ENCODE measurements around the gene NOS1AP.

The NOS1AP gene

GRCh38 chr1:162089748-162090147, 20.3 kb downstream of the NOS1AP start:
- Histone ChIP-seq H3K4me1 (ENCODE audit: insufficient read depth, low read length) (peaks cover 29% of the 10 kb centered on the region), H3K27me3 (ENCODE audit: insufficient read depth, low read length) (peaks cover 7% of the 10 kb centered on the region; the same call in 1 of the 2 replicates), H3K4me3 (ENCODE audit: low read length) (no peak overlapping the region), H3K27ac (ENCODE audit: low read depth, low read length) (no peak overlapping the region), H3K9me3 (ENCODE audit: insufficient read depth, low read depth, low read length) (no peaks in the 10 kb centered on the region), H3K36me3 (ENCODE audit: insufficient read depth, low read length) (no peaks in the 10 kb centered on the region), H3K9ac (ENCODE audit: low read depth, low read length) (no peak overlapping the region)
- 89% methylated on average over 2 of the region's 2 CpGs for WGBS

GRCh38 chr1:162090378-162090777, 20.9 kb downstream of the NOS1AP start:
- H3K27me3 ChIP-seq (ENCODE audit: insufficient read depth, low read length) = peaks cover 7% of the 10 kb centered on the region; the same call in 1 of the 2 replicates
- H3K4me3 ChIP-seq (ENCODE audit: low read length) = no peak overlapping the region
- H3K4me1 ChIP-seq (ENCODE audit: insufficient read depth, low read length) = peaks cover 29% of the 10 kb centered on the region
- H3K36me3 ChIP-seq (ENCODE audit: insufficient read depth, low read length) = no peaks in the 10 kb centered on the region
- H3K9ac ChIP-seq (ENCODE audit: low read depth, low read length) = no peak overlapping the region
- WGBS = 100% methylated on average over 1 of the region's 2 CpGs
- H3K9me3 ChIP-seq (ENCODE audit: insufficient read depth, low read depth, low read length) = no peaks in the 10 kb centered on the region
- H3K27ac ChIP-seq (ENCODE audit: low read depth, low read length) = no peak overlapping the region

DNA sequence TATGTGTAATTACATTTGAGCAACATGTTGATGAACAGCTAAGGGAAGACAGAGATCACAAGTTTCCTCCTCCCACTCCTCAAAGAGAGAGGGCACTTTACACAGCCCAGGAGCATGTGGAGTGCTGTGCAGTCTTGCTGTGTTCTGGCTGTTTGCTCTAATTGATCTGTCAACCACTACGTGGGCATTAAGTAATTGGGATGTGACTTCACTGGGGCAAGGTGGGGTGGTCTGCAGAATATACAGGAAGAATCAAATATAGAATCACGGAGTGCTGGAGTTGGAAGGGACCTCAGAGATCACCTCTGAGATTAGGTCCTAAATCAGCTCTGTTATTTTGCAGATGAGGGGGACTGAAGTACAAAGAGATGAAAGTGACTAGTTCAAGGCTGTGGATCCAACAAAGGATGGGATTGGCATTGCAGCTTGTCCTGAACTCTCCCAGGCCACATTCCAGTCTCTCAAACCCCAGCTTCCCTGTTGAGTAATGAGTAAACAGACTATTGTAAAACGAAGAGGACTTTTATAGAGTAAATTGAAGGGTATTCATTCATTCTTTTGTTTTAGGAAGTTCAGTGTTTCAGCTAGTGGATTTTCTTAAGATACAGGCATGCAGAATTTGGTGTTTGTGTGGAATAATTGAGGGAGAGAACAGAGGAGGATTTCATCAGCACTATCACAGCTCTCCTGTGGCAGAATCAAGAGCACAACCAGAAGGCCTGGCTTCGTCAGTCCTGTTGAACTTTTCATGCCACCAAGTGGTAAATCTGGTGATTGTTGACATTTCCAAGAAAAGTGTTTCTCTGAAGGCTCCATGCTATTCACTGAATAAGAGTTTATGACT, 22.4 kb downstream of the NOS1AP start:
- Histone ChIP-seq H3K4me3 (ENCODE audit: low read length) (peak overlapping the region; percentile 22; the same call in 1 of the 2 replicates), H3K27me3 (ENCODE audit: insufficient read depth, low read length) (peaks cover 7% of the 10 kb centered on the region; the same call in 1 of the 2 replicates), H3K4me1 (ENCODE audit: insufficient read depth, low read length) (peaks cover 29% of the 10 kb centered on the region), H3K9ac (ENCODE audit: low read depth, low read length) (no peak overlapping the region), H3K27ac (ENCODE audit: low read depth, low read length) (peak overlapping the region; percentile 88; the same call in 1 of the 2 replicates), H3K36me3 (ENCODE audit: insufficient read depth, low read length) (no peaks in the 10 kb centered on the region), H3K9me3 (ENCODE audit: insufficient read depth, low read depth, low read length) (no peaks in the 10 kb centered on the region)
- WGBS = 7% methylated on average over 4 of the region's 4 CpGs

- peaks cover 7% of the 10 kb centered on the region; the same call in 1 of the 2 replicates for H3K27me3 ChIP-seq (ENCODE audit: insufficient read depth, low read length)
- H3K9me3 ChIP-seq (ENCODE audit: insufficient read depth, low read depth, low read length) = no peaks in the 10 kb centered on the region
- H3K27ac ChIP-seq (ENCODE audit: low read depth, low read length) = no peak overlapping the region
- 88% methylated on average over 1 of the region's 1 CpG for WGBS
- H3K9ac ChIP-seq (ENCODE audit: low read depth, low read length) = no peak overlapping the region
- no peaks in the 10 kb centered on the region for H3K36me3 ChIP-seq (ENCODE audit: insufficient read depth, low read length)
- peaks cover 27% of the 10 kb centered on the region for H3K4me1 ChIP-seq (ENCODE audit: insufficient read depth, low read length)
- no peak overlapping the region for H3K4me3 ChIP-seq (ENCODE audit: low read length)
These were observed 23.6 kb downstream of the NOS1AP start for GRCh38 chr1:162093095-162093494.

GRCh38 chr1:162094271-162094670, 24.8 kb downstream of the NOS1AP start:
- peaks cover 7% of the 10 kb centered on the region; the same call in 1 of the 2 replicates for H3K27me3 ChIP-seq (ENCODE audit: insufficient read depth, low read length)
- H3K4me3 ChIP-seq (ENCODE audit: low read length) = no peak overlapping the region
- H3K27ac ChIP-seq (ENCODE audit: low read depth, low read length) = no peak overlapping the region
- H3K4me1 ChIP-seq (ENCODE audit: insufficient read depth, low read length) = peaks cover 27% of the 10 kb centered on the region
- H3K9me3 ChIP-seq (ENCODE audit: insufficient read depth, low read depth, low read length) = no peaks in the 10 kb centered on the region
- no peaks in the 10 kb centered on the region for H3K36me3 ChIP-seq (ENCODE audit: insufficient read depth, low read length)
- WGBS = 100% methylated on average over 1 of the region's 1 CpG
- H3K9ac ChIP-seq (ENCODE audit: low read depth, low read length) = no peak overlapping the region

GRCh38 chr1:162094723-162095122, 25.2 kb downstream of the NOS1AP start:
- H3K4me1 ChIP-seq (ENCODE audit: insufficient read depth, low read length) = peaks cover 27% of the 10 kb centered on the region
- H3K9ac ChIP-seq (ENCODE audit: low read depth, low read length) = no peak overlapping the region

DNA sequence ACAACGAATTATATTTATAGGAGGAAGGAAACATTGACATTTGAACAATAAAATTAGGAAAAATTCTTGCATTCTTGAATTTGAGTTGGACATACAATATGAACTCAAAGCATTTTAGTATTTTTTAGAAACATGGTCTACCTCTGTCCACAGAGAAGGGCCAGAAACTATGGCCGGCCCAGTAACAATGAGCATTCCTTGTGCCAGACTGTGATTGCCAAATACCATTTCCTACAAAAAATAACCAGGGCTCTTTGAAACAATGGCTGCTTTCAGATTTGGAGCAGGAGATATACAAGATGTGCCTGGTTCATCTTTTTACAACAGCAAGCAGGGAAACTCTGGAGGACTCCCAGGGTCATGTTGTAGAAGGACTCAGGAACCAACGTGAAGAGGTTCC, 38.4 kb downstream of the NOS1AP start:
- no peaks in the 10 kb centered on the region; the same call in 1 of the 2 replicates for H3K36me3 ChIP-seq (ENCODE audit: insufficient read depth, low read length)
- H3K27me3 ChIP-seq (ENCODE audit: insufficient read depth, low read length) = no peaks in the 10 kb centered on the region
- H3K4me1 ChIP-seq (ENCODE audit: insufficient read depth, low read length) = no peaks in the 10 kb centered on the region
- 91% methylated on average over 3 of the region's 3 CpGs for WGBS
- H3K9ac ChIP-seq (ENCODE audit: low read depth, low read length) = no peak overlapping the region
- 0 out of 2 replicates have a peak, but pooled peaks cover 5% of the 10 kb centered on the region for H3K9me3 ChIP-seq (ENCODE audit: insufficient read depth, low read depth, low read length)
- H3K4me3 ChIP-seq (ENCODE audit: low read length) = no peak overlapping the region
- no peak overlapping the region for H3K27ac ChIP-seq (ENCODE audit: low read depth, low read length)

More at GRCh38 chr1:162094723-162095122, 25.2 kb downstream of the NOS1AP start:
- WGBS = 93% methylated on average over 2 of the region's 2 CpGs
- Histone ChIP-seq H3K36me3 (ENCODE audit: insufficient read depth, low read length) (no peaks in the 10 kb centered on the region), H3K27me3 (ENCODE audit: insufficient read depth, low read length) (peaks cover 7% of the 10 kb centered on the region; the same call in 1 of the 2 replicates), H3K9me3 (ENCODE audit: insufficient read depth, low read depth, low read length) (no peaks in the 10 kb centered on the region), H3K27ac (ENCODE audit: low read depth, low read length) (no peak overlapping the region), H3K4me3 (ENCODE audit: low read length) (no peak overlapping the region)

GRCh38 chr1:162108426-162108825, 38.9 kb downstream of the NOS1AP start:
- H3K36me3 ChIP-seq (ENCODE audit: insufficient read depth, low read length) = no peaks in the 10 kb centered on the region; the same call in 1 of the 2 replicates
- 0 out of 2 replicates have a peak, but pooled peaks cover 4% of the 10 kb centered on the region for H3K9me3 ChIP-seq (ENCODE audit: insufficient read depth, low read depth, low read length)
- no peak overlapping the region for H3K27ac ChIP-seq (ENCODE audit: low read depth, low read length)
- H3K27me3 ChIP-seq (ENCODE audit: insufficient read depth, low read length) = no peaks in the 10 kb centered on the region
- no peak overlapping the region for H3K9ac ChIP-seq (ENCODE audit: low read depth, low read length)
- H3K4me3 ChIP-seq (ENCODE audit: low read length) = no peak overlapping the region
- H3K4me1 ChIP-seq (ENCODE audit: insufficient read depth, low read length) = no peaks in the 10 kb centered on the region

- H3K9ac ChIP-seq (ENCODE audit: low read depth, low read length) = no peak overlapping the region
- H3K27me3 ChIP-seq (ENCODE audit: insufficient read depth, low read length) = no peaks in the 10 kb centered on the region
- H3K9me3 ChIP-seq (ENCODE audit: insufficient read depth, low read depth, low read length) = no peaks in the 10 kb centered on the region
- no peak overlapping the region for H3K27ac ChIP-seq (ENCODE audit: low read depth, low read length)
- H3K36me3 ChIP-seq (ENCODE audit: insufficient read depth, low read length) = no peaks in the 10 kb centered on the region; the same call in 1 of the 2 replicates
- H3K4me3 ChIP-seq (ENCODE audit: low read length) = no peak overlapping the region
- H3K4me1 ChIP-seq (ENCODE audit: insufficient read depth, low read length) = no peaks in the 10 kb centered on the region
These were observed 41.4 kb downstream of the NOS1AP start for GRCh38 chr1:162110910-162111309.

GRCh38 chr1:162111572-162111971, 42.1 kb downstream of the NOS1AP start:
- Histone ChIP-seq H3K9me3 (ENCODE audit: insufficient read depth, low read depth, low read length) (no peaks in the 10 kb centered on the region), H3K4me1 (ENCODE audit: insufficient read depth, low read length) (no peaks in the 10 kb centered on the region), H3K27me3 (ENCODE audit: insufficient read depth, low read length) (no peaks in the 10 kb centered on the region), H3K4me3 (ENCODE audit: low read length) (no peak overlapping the region), H3K27ac (ENCODE audit: low read depth, low read length) (no peak overlapping the region), H3K9ac (ENCODE audit: low read depth, low read length) (no peak overlapping the region), H3K36me3 (ENCODE audit: insufficient read depth, low read length) (no peaks in the 10 kb centered on the region; the same call in 1 of the 2 replicates)
- WGBS = 95% methylated on average over 4 of the region's 4 CpGs

- H3K4me3 ChIP-seq (ENCODE audit: low read length) = no peak overlapping the region
- H3K27ac ChIP-seq (ENCODE audit: low read depth, low read length) = no peak overlapping the region
- WGBS = 69% methylated on average over 4 of the region's 6 CpGs
These were observed 43.9 kb downstream of the NOS1AP start for GRCh38 chr1:162113419-162113818.

More at GRCh38 chr1:162113419-162113818, 43.9 kb downstream of the NOS1AP start:
- no peaks in the 10 kb centered on the region for H3K27me3 ChIP-seq (ENCODE audit: insufficient read depth, low read length)
- no peak overlapping the region for H3K9ac ChIP-seq (ENCODE audit: low read depth, low read length)
- no peaks in the 10 kb centered on the region for H3K9me3 ChIP-seq (ENCODE audit: insufficient read depth, low read depth, low read length)
- no peaks in the 10 kb centered on the region for H3K4me1 ChIP-seq (ENCODE audit: insufficient read depth, low read length)
- H3K36me3 ChIP-seq (ENCODE audit: insufficient read depth, low read length) = no peaks in the 10 kb centered on the region; the same call in 1 of the 2 replicates

All from HUES64 (cell line).